Lung (tissue), 12 donors: ENCODE results near the gene IGDCC3. TPM values are rescaled to one million over a fixed set of nuclear protein-coding genes. Genes with fewer than 3 reads are reported as not detected.

Experiments
- ATAC-seq: fragments of 200-7000 bp; cut with Tn5 transposase; one replicate; pipeline ENCODE4 v1.9.1; 2020; ENCODE audit warnings: moderate number of reproducible peaks; ENCODE audit not compliant: insufficient read depth, low FRiP score
- DNase-seq, 3 donors: peaks; one replicate each; pipeline ENCODE4 v3.0.0-alpha.2; 2013 to 2017
- H3K27ac ChIP-seq, 2 donors: one replicate each; pipeline ENCODE4 v1.5.1; 2013; ENCODE audit warnings: mild to moderate bottlenecking in 2 of 2, moderate library complexity in 2 of 2, control low read depth in 1 of 2, inconsistent platforms in 1 of 2, low read depth in 1 of 2, low read length in 1 of 2
- H3K27me3 ChIP-seq, 3 donors: one replicate each; pipeline ENCODE4 v1.5.1; 2013; ENCODE audit warnings: low read length in 2 of 3; ENCODE audit not compliant: control insufficient read depth in 3 of 3, insufficient read depth in 3 of 3
- H3K36me3 ChIP-seq, 4 donors: one replicate each; pipeline ENCODE4 v1.5.1; 2013; ENCODE audit warnings: low read length in 4 of 4, mild to moderate bottlenecking in 1 of 4, moderate library complexity in 1 of 4; ENCODE audit not compliant: control insufficient read depth in 4 of 4, insufficient read depth in 4 of 4
- H3K4me1 ChIP-seq, 5 donors: one replicate each; pipeline ENCODE4 v1.5.1; 2013; ENCODE audit warnings: low read length in 5 of 5, mild to moderate bottlenecking in 2 of 5, moderate library complexity in 1 of 5; ENCODE audit not compliant: control insufficient read depth in 5 of 5, insufficient read depth in 5 of 5
- H3K4me3 ChIP-seq: one replicate; pipeline ENCODE4 v1.5.1; 2013; ENCODE audit warnings: mild to moderate bottlenecking, control low read depth, moderate library complexity
- H3K9ac ChIP-seq, 2 donors: one replicate each; pipeline ENCODE4 v1.5.1; 2013; ENCODE audit warnings: low read length in 2 of 2, control low read depth in 1 of 2; ENCODE audit not compliant: insufficient read depth in 1 of 2
- H3K9me3 ChIP-seq, 4 donors: one replicate each; pipeline ENCODE4 v1.5.1; 2013; ENCODE audit warnings: low read length in 3 of 4, mild to moderate bottlenecking in 1 of 4, moderate library complexity in 1 of 4; ENCODE audit not compliant: control insufficient read depth in 4 of 4, insufficient read depth in 3 of 4
- CTCF ChIP-seq: IDR thresholded peaks from 2 replicates; pipeline ENCODE4 v1.5.1; 2012; ENCODE audit warnings: mild to moderate bottlenecking; ENCODE audit errors: control extremely low read depth, extremely low read depth
- WGBS, 2 donors: extraction: QIAGEN DNeasy Blood & Tissue Kit; methylation state at CpG; one replicate each; pipeline ENCODE4 v1.1.7; 2013; 5-methylcytosine and 5-hydroxymethylcytosine counted together
- polyA plus RNA-seq, 2 donors: library from polyadenylated mRNA; stranded (reverse); fragments of 200-250 nt; gene quantifications; one replicate each; pipeline ENCODE4 v1.2.1, GENCODE V29; 2013
- total RNA-seq, 2 donors: library from RNA; depleted of rRNA in 1 of 2; stranded (reverse); fragments of >200 nt in 1 of 2; gene quantifications; one replicate each; pipeline ENCODE4 v1.2.1, GENCODE V29; 2014 to 2021
- donor health status: control.
- donor health status: control.
- donor health status: Bipolar disorder and iron deficiency.
- donor health status: healthy.
- donor health status: DM: yes; HTN: yes; CAD: no.

IGDCC3 gene
- total and polyA plus RNA-seq, 4 donors, result 0.09 to 1.3 TPM; not detected in 2

GRCh38 chr15:65393557-65393956 is 15.8 kb upstream of the IGDCC3 start:
- ATAC-seq (no peak), DNase-seq (no peak)
- H3K9ac ChIP-seq, result no peak overlapping the region
- H3K9me3 ChIP-seq, result peaks cover 0 to 6% (median 0%) of the 10 kb centered on the region in 4 donors
- peaks cover 6 to 17% (median 7%) of the 10 kb centered on the region in 3 donors for H3K27me3 ChIP-seq
- H3K4me3 ChIP-seq, result no peak overlapping the region
- peaks cover 0 to 56% (median 8%) of the 10 kb centered on the region in 4 donors for H3K36me3 ChIP-seq
- no peak for TF ChIP-seq CTCF
- peaks cover 0 to 5% (median 0%) of the 10 kb centered on the region in 5 donors for H3K4me1 ChIP-seq
- 88 to 90% methylated on average over 8 of the region's 8 CpGs for WGBS, 2 donors
- no peak overlapping the region for H3K27ac ChIP-seq

- H3K36me3 ChIP-seq, result peaks cover 0 to 56% (median 8%) of the 10 kb centered on the region in 4 donors
- peaks cover 6 to 17% (median 7%) of the 10 kb centered on the region in 3 donors for H3K27me3 ChIP-seq
- H3K9ac ChIP-seq, result no peak overlapping the region
- peaks cover 0 to 5% (median 0%) of the 10 kb centered on the region in 5 donors for H3K4me1 ChIP-seq
- DNase-seq (no peak), ATAC-seq (no peak)
- peaks cover 0 to 6% (median 0%) of the 10 kb centered on the region in 4 donors for H3K9me3 ChIP-seq
- H3K4me3 ChIP-seq, result no peak overlapping the region
- TF ChIP-seq CTCF, result no peak
- WGBS, 2 donors, result 86 to 96% methylated on average over 13 of the region's 13 CpGs
- H3K27ac ChIP-seq, result no peak overlapping the region
These were observed 15.3 kb upstream of the IGDCC3 start for GRCh38 chr15:65393091-65393490.

GRCh38 chr15:65392368-65392767 is 14.6 kb upstream of the IGDCC3 start:
- TF ChIP-seq CTCF, result no peak

GRCh38 chr15:65391732-65392131 is 13.9 kb upstream of the IGDCC3 start:
- Histone ChIP-seq H3K27me3 (peaks cover 0 to 9% (median 7%) of the 10 kb centered on the region in 3 donors), H3K4me1 (peaks cover 0 to 5% (median 0%) of the 10 kb centered on the region in 5 donors), H3K9me3 (peaks cover 0 to 6% (median 0%) of the 10 kb centered on the region in 4 donors), H3K9ac (no peak overlapping the region), H3K36me3 (peaks cover 0 to 51% (median 6%) of the 10 kb centered on the region in 4 donors), H3K27ac (no peak overlapping the region), H3K4me3 (no peak overlapping the region)
- 92% methylated on average over 10 of the region's 10 CpGs for WGBS, 2 donors
- DNase-seq (no peak), ATAC-seq (no peak)
- no peak for TF ChIP-seq CTCF

More at GRCh38 chr15:65392368-65392767, 14.6 kb upstream of the IGDCC3 start:
- H3K36me3 ChIP-seq, result peaks cover 0 to 56% (median 8%) of the 10 kb centered on the region in 4 donors
- no peak overlapping the region for H3K27ac ChIP-seq
- H3K4me3 ChIP-seq, result no peak overlapping the region
- ATAC-seq (no peak), DNase-seq (no peak)
- peaks cover 0 to 6% (median 0%) of the 10 kb centered on the region in 4 donors for H3K9me3 ChIP-seq
- H3K9ac ChIP-seq, result no peak overlapping the region
- WGBS, 2 donors, result 80 to 87% methylated on average over 2 of the region's 2 CpGs
- H3K4me1 ChIP-seq, result peaks cover 0 to 5% (median 0%) of the 10 kb centered on the region in 5 donors
- peaks cover 6 to 15% (median 7%) of the 10 kb centered on the region in 3 donors for H3K27me3 ChIP-seq
